Common myeloid progenitor, CD34-positive (primary cell): ENCODE measurements around the gene PRSS35.

ENCODE experiments used
- CTCF ChIA-PET: fragments of 350-600 bp; sonication (Branson Sonifier 250); formaldehyde crosslinking; loops from one replicate; lab custom pipeline; 2021; ENCODE audit warnings: antibody characterized with exemption; lab: Charles Lee
- POLR2A ChIA-PET: fragments of 350-600 bp; sonication (Branson Sonifier 250); formaldehyde crosslinking; loops from one replicate; lab custom pipeline; 2021; ENCODE audit warnings: antibody characterized with exemption; lab: Charles Lee
- DNase-seq, 3 donors: peaks; one replicate each; pipeline versions ENCODE4 v3.0.0 to v3.0.0-alpha.2; 2013
- H3K27ac ChIP-seq, 2 experiments: 1 replicate in 1 of 2; 2 replicates in 1 of 2; pipeline ENCODE4 v1.7.0; 2013; ENCODE audit warnings: inconsistent platforms in 2 of 2, low read length in 2 of 2, mild to moderate bottlenecking in 2 of 2, low read depth in 1 of 2, moderate library complexity in 1 of 2; ENCODE audit not compliant: severe bottlenecking in 2 of 2, insufficient read depth in 1 of 2, poor library complexity in 1 of 2
- H3K27me3 ChIP-seq, 5 experiments: replicated peaks in 2 of 5; 1 replicate in 3 of 5; 2 replicates in 2 of 5; pipeline versions ENCODE4 v1.6.1 to v1.7.0; 2013; ENCODE audit warnings: low read length in 4 of 5, mild to moderate bottlenecking in 2 of 5, moderate library complexity in 2 of 5, inconsistent platforms in 1 of 5; ENCODE audit not compliant: insufficient read depth in 5 of 5, control insufficient read depth in 4 of 5
- H3K36me3 ChIP-seq, 4 experiments: 1 replicate in 2 of 4; 2 replicates in 2 of 4; pipeline versions ENCODE4 v1.6.1 to v1.7.0; 2013; ENCODE audit warnings: low read length in 3 of 4, control low read depth in 1 of 4, mild to moderate bottlenecking in 1 of 4; ENCODE audit not compliant: control insufficient read depth in 4 of 4, insufficient read depth in 4 of 4
- H3K4me1 ChIP-seq, 4 experiments: 1 replicate in 3 of 4; 2 replicates in 1 of 4; pipeline versions ENCODE4 v1.6.1 to v1.7.1; 2013; ENCODE audit warnings: low read length in 3 of 4, mild to moderate bottlenecking in 3 of 4, control low read depth in 1 of 4, inconsistent platforms in 1 of 4, moderate library complexity in 1 of 4; ENCODE audit not compliant: control insufficient read depth in 4 of 4, insufficient read depth in 4 of 4; ENCODE audit errors: control extremely low read depth in 1 of 4
- H3K4me3 ChIP-seq, 7 experiments: 1 replicate in 4 of 7; 2 replicates in 3 of 7; pipeline versions ENCODE4 v1.5.1 to v1.7.0; 2013; ENCODE audit warnings: mild to moderate bottlenecking in 7 of 7, low read length in 6 of 7, moderate library complexity in 6 of 7, inconsistent platforms in 2 of 7, low read depth in 2 of 7, control low read depth in 1 of 7; ENCODE audit not compliant: insufficient read depth in 4 of 7, control insufficient read depth in 1 of 7; ENCODE audit errors: extremely low read depth in 1 of 7
- H3K9me3 ChIP-seq, 5 experiments: 1 replicate in 4 of 5; 2 replicates in 1 of 5; pipeline versions ENCODE4 v1.6.1 to v1.7.1; 2013; ENCODE audit warnings: low read length in 4 of 5, mild to moderate bottlenecking in 2 of 5, inconsistent platforms in 1 of 5, low read depth in 1 of 5, moderate library complexity in 1 of 5; ENCODE audit not compliant: control insufficient read depth in 4 of 5, insufficient read depth in 2 of 5; ENCODE audit errors: control extremely low read depth in 1 of 5
- WGBS: methylation state at CpG from one replicate; pipeline ENCODE4 v1.1.5; 2013; ENCODE audit not compliant: insufficient coverage; 5-methylcytosine and 5-hydroxymethylcytosine counted together

The PRSS35 gene

DNA sequence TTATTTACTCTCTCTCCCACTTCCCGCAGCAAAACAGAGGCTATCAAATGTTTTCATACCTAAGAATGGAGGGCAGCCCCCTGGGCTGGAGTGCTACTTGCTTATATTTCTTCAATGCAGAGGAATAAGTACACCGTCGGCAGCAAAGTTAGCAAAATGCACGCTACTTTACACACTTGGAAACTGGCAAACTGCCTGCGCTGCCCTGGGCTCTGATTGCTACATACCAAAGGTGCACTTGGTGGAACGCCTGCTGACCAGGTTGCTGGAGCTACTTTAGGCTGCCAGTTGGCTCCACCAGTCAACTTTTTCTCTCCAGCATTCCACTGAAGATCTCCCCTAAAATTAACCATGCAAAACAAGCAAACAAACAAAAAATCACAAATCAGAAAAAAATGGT, 62.4 kb downstream of the PRSS35 start:
- H3K27me3 ChIP-seq: peaks cover 0 to 2% (median 0%) of the 10 kb centered on the region in 5 experiments
- POLR2A ChIA-PET: no interaction called here
- CTCF ChIA-PET: no interaction called here
- no peak overlapping the region for H3K27ac ChIP-seq
- 97% methylated on average over 5 of the region's 6 CpGs for WGBS
- peaks cover 0 to 4% (median 0%) of the 10 kb centered on the region in 4 experiments for H3K4me1 ChIP-seq
- no peak overlapping the region for H3K4me3 ChIP-seq
- no peaks in the 10 kb centered on the region for H3K9me3 ChIP-seq
- DNase-seq: no peak
- H3K36me3 ChIP-seq: no peaks in the 10 kb centered on the region
